ENCODE data around the gene INPP4B.

DNA sequence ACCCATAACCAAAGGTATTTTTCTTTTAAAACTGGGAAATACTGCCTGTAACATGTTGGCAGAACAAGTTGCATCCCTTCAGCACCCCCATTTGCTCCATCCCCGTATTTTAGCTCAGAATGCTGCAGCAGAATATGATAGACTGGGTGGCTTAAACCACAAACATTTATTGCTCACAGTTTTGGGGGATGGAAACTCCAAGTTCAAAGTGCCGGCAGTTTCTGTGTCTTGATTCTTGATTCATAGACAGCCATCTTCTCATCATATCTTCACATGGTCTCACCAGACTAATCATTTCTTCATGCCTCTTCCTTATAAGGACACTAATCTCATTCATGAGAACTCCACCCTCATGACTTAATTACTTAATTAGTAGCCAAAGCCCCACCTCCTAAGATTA lies 10.5 kb upstream of the INPP4B start:
- TF ChIP-seq, protein P1, sequence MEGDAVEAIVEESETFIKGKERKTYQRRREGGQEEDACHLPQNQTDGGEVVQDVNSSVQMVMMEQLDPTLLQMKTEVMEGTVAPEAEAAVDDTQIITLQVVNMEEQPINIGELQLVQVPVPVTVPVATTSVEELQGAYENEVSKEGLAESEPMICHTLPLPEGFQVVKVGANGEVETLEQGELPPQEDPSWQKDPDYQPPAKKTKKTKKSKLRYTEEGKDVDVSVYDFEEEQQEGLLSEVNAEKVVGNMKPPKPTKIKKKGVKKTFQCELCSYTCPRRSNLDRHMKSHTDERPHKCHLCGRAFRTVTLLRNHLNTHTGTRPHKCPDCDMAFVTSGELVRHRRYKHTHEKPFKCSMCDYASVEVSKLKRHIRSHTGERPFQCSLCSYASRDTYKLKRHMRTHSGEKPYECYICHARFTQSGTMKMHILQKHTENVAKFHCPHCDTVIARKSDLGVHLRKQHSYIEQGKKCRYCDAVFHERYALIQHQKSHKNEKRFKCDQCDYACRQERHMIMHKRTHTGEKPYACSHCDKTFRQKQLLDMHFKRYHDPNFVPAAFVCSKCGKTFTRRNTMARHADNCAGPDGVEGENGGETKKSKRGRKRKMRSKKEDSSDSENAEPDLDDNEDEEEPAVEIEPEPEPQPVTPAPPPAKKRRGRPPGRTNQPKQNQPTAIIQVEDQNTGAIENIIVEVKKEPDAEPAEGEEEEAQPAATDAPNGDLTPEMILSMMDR (IDR thresholded peaks at IDR 0.05) = no peak
- TF ChIP-seq EZH2 (IDR thresholded peaks at IDR 0.05; ENCODE audit: borderline replicate concordance, insufficient read depth, low read depth, low read length, poor library complexity, severe bottlenecking) = no peak

All from B cell (primary cell).